T-cell (primary cell): ENCODE data around the gene STARD13. TPM values are rescaled to one million over a fixed set of nuclear protein-coding genes. Genes with fewer than 3 reads are reported as not detected.

ENCODE experiments used
- ATAC-seq, 4 experiments: fragments of 200-7000 bp in 3 of 4; fragments of 150-1000 bp in 1 of 4; cut with Tn5 transposase; replicated peaks in 1 of 4; 1 replicate in 3 of 4; 2 replicates in 1 of 4; pipeline ENCODE4 v1.10.0; 2021; ENCODE audit warnings: moderate library complexity in 3 of 4, mild to moderate bottlenecking in 2 of 4, moderate number of reproducible peaks in 1 of 4
- CTCF ChIA-PET, 2 donors: fragments of 300-600 bp; sonication (Branson Sonifier 250); formaldehyde crosslinking; loops; one replicate each; lab custom pipeline; 2022; ENCODE audit warnings: antibody characterized with exemption in 2 of 2; lab: Charles Lee
- POLR2A ChIA-PET, 2 donors: fragments of 300-600 bp; sonication (Branson Sonifier 250); formaldehyde crosslinking; loops; one replicate each; lab custom pipeline; 2022; ENCODE audit warnings: antibody characterized with exemption in 2 of 2; lab: Charles Lee
- DNase-seq, 35 experiments: peaks; one replicate each; pipeline versions ENCODE4 v3.0.0 to v3.0.0-alpha.2; 2013 to 2023
- H3K27ac ChIP-seq: one replicate; pipeline ENCODE4 v1.5.1; 2013; ENCODE audit warnings: low read length
- H3K27me3 ChIP-seq, 2 experiments: replicated peaks in 1 of 2; 1 replicate in 1 of 2; 2 replicates in 1 of 2; pipeline versions ENCODE4 v1.6.1 to v1.7.0; 2013; ENCODE audit warnings: low read length in 1 of 2, mixed read lengths in 1 of 2; ENCODE audit not compliant: control insufficient read depth in 2 of 2, insufficient read depth in 2 of 2; ENCODE audit errors: extremely low read depth in 1 of 2
- H3K36me3 ChIP-seq, 2 donors: 1 replicate in 1 of 2; 2 replicates in 1 of 2; pipeline versions ENCODE4 v1.6.1 to v1.7.0; 2013; ENCODE audit warnings: low read length in 1 of 2; ENCODE audit not compliant: control insufficient read depth in 2 of 2, insufficient read depth in 1 of 2; ENCODE audit errors: extremely low read depth in 1 of 2
- H3K4me1 ChIP-seq, 2 experiments: 1 replicate in 1 of 2; 2 replicates in 1 of 2; pipeline versions ENCODE4 v1.6.1 to v1.7.0; 2013; ENCODE audit warnings: low read length in 2 of 2, mixed read lengths in 1 of 2; ENCODE audit not compliant: insufficient read depth in 2 of 2, control insufficient read depth in 1 of 2; ENCODE audit errors: extremely low read depth in 1 of 2
- H3K4me3 ChIP-seq, 2 donors: 1 replicate in 1 of 2; 2 replicates in 1 of 2; pipeline versions ENCODE4 v1.5.1 to v1.7.0; 2013; ENCODE audit warnings: mild to moderate bottlenecking in 2 of 2, low read length in 1 of 2, moderate library complexity in 1 of 2; ENCODE audit not compliant: control insufficient read depth in 1 of 2; ENCODE audit errors: extremely low read depth in 1 of 2
- H3K9me3 ChIP-seq: 2 replicates; pipeline ENCODE4 v1.7.0; 2013
- H3K27ac Mint-ChIP-seq, 2 donors: one replicate each; pipeline ENCODE4 v1.8.0; 2020 to 2021; ENCODE audit warnings: mild to moderate bottlenecking in 2 of 2, mixed read lengths in 2 of 2
- H3K27me3 Mint-ChIP-seq, 2 donors: one replicate each; pipeline ENCODE4 v1.8.0; 2021 to 2022; ENCODE audit warnings: mixed read lengths in 2 of 2
- H3K36me3 Mint-ChIP-seq: one replicate; pipeline ENCODE4 v1.8.0; 2021; ENCODE audit warnings: mixed read lengths
- H3K4me1 Mint-ChIP-seq, 3 donors: one replicate each; pipeline ENCODE4 v1.8.0; 2020 to 2022; ENCODE audit warnings: mixed read lengths in 3 of 3, mild to moderate bottlenecking in 1 of 3
- H3K4me3 Mint-ChIP-seq, 3 donors: one replicate each; pipeline ENCODE4 v1.8.0; 2020 to 2022; ENCODE audit warnings: mild to moderate bottlenecking in 3 of 3, mixed read lengths in 3 of 3, moderate library complexity in 3 of 3
- H3K9me3 Mint-ChIP-seq, 3 donors: one replicate each; pipeline ENCODE4 v1.8.0; 2020 to 2022; ENCODE audit warnings: mixed read lengths in 3 of 3
- WGBS: methylation state at CpG from one replicate; pipeline ENCODE4 v1.1.5; 2013; ENCODE audit warnings: missing lambda C conversion rate; ENCODE audit not compliant: insufficient coverage; 5-methylcytosine and 5-hydroxymethylcytosine counted together
- total RNA-seq, 35 experiments: library from RNA in 6 of 35; stranded (reverse) in 6 of 35; fragments of 120-200 nt in 1 of 35; gene quantifications; one replicate each; pipeline versions ENCODE4 v1.2.1 to v1.2.4 and lab custom pipeline; 2013 to 2026

The STARD13 gene
- total RNA-seq, 5 donors from 2014 or later (not counting 1 experiment from before 2014, with no cell fraction given), result 0.39 to 0.53 (median 0.44) TPM; not detected in 2

DNA sequence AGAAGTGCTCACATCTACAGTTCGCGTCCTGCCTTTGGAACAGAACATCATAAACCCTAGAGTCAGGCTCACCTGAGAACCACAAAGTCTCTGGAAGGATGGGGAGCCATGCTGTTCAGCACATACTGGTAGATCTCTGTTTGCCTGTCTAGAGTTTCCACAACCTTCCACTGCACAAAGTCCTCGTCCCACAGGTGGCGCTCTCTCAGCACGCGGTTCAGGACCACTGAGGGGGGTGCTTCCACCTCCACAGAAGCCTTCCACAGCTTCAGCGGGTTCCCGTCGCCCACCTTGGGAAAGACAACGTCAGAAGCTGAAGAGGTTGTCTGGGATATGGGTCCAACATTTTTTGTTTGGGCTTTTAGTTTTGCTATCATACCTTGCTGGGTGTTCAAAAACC lies 175.8 kb downstream of the STARD13 start:
- DNase-seq (no peak), ATAC-seq (no peak)
- no peaks in the 10 kb centered on the region for H3K36me3 ChIP-seq
- peaks cover 0 to 17% of the 10 kb centered on the region in 2 experiments for H3K27me3 ChIP-seq
- ChIA-PET CTCF (no interaction called here), POLR2A (no interaction called here)
- Mint-ChIP-seq H3K27ac (no peak overlapping the region), H3K4me1 (no peaks in the 10 kb centered on the region), H3K27me3 (peaks cover 25 to 26% of the 10 kb centered on the region in 2 donors), H3K9me3 (no peaks in the 10 kb centered on the region), H3K36me3 (no peaks in the 10 kb centered on the region), H3K4me3 (no peak overlapping the region)
- 75% methylated on average over 2 of the region's 10 CpGs for WGBS
- no peak overlapping the region for H3K27ac ChIP-seq
- H3K9me3 ChIP-seq, result no peaks in the 10 kb centered on the region
- no peak overlapping the region for H3K4me3 ChIP-seq
- no peaks in the 10 kb centered on the region for H3K4me1 ChIP-seq

- peaks cover 0 to 17% of the 10 kb centered on the region in 2 experiments for H3K27me3 ChIP-seq
- no peaks in the 10 kb centered on the region for H3K36me3 ChIP-seq
- Mint-ChIP-seq H3K4me1 (no peaks in the 10 kb centered on the region), H3K36me3 (no peaks in the 10 kb centered on the region), H3K27me3 (peaks cover 25 to 29% of the 10 kb centered on the region in 2 donors), H3K4me3 (no peak overlapping the region), H3K27ac (no peak overlapping the region), H3K9me3 (no peaks in the 10 kb centered on the region)
- no peaks in the 10 kb centered on the region for H3K9me3 ChIP-seq
- POLR2A ChIA-PET, result no interaction called here
- ATAC-seq, result no peak
- 85% methylated on average over 2 of the region's 2 CpGs for WGBS
- DNase-seq, result no peak
- no peaks in the 10 kb centered on the region for H3K4me1 ChIP-seq
- CTCF ChIA-PET, result no interaction called here
- H3K27ac ChIP-seq, result no peak overlapping the region
- H3K4me3 ChIP-seq, result no peak overlapping the region
These were observed 176.3 kb downstream of the STARD13 start for GRCh38 chr13:33109271-33109697.

DNA sequence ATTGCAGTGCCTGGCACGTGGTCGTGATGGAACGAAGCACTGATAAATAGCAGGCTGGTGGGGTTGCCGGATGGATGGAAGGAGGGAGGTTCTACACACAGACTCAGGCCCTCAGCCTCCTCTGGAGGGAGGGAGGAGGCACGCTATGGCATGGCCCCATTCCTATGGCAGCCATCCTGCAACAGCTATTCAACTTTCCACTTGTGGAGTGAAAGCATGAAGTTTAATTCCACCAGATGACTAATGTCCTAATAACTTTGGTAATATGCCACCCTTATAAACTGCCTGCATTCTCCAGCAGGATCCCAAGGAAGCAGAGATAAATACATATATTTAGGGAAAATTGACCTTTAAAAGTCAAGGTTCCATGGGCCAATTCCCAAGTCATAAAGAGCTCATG lies 176.9 kb downstream of the STARD13 start:
- no peak for ATAC-seq
- H3K36me3 Mint-ChIP-seq, result no peaks in the 10 kb centered on the region
- H3K4me3 Mint-ChIP-seq, result no peak overlapping the region
- Histone ChIP-seq H3K36me3 (no peaks in the 10 kb centered on the region), H3K27me3 (peaks cover 0 to 17% of the 10 kb centered on the region in 2 experiments), H3K9me3 (no peaks in the 10 kb centered on the region), H3K4me1 (no peaks in the 10 kb centered on the region), H3K4me3 (no peak overlapping the region), H3K27ac (no peak overlapping the region)
- ChIA-PET POLR2A (no interaction called here), CTCF (no interaction called here)
- H3K27me3 Mint-ChIP-seq, result peaks cover 25 to 33% of the 10 kb centered on the region in 2 donors
- H3K27ac Mint-ChIP-seq, result no peak overlapping the region
- no peaks in the 10 kb centered on the region for H3K9me3 Mint-ChIP-seq
- no peaks in the 10 kb centered on the region for H3K4me1 Mint-ChIP-seq
- DNase-seq, result no peak
- WGBS, result no CpG with 5 or more reads among the region's 5 CpGs

DNA sequence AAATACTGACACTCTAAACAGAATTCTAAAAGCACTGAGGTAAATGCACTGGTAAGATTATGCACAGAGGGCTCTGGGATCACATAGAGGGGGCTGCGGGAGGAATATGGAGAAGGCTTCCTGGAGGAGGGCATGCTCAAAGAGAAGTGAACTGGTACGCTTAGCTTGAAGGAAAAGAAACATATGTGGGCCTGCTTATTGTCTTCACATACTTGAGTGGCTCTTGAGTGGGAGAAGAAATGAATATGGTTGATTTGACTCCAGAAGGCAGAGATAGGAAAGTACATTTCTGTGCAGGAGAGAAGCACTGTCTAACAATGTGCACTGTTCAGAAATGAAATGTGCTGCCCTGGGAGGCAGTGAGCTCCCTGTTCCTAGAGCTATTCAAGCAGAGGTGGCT lies 178.2 kb downstream of the STARD13 start:
- Mint-ChIP-seq H3K4me1 (no peaks in the 10 kb centered on the region), H3K27me3 (peaks cover 29 to 35% of the 10 kb centered on the region in 2 donors), H3K4me3 (no peak overlapping the region), H3K27ac (no peak overlapping the region), H3K36me3 (no peaks in the 10 kb centered on the region), H3K9me3 (no peaks in the 10 kb centered on the region)
- CTCF ChIA-PET, result no interaction called here
- H3K4me1 ChIP-seq, result no peaks in the 10 kb centered on the region
- ATAC-seq (no peak), DNase-seq (no peak)
- no peak overlapping the region for H3K4me3 ChIP-seq
- no peak overlapping the region for H3K27ac ChIP-seq
- H3K27me3 ChIP-seq, result peaks cover 0 to 11% of the 10 kb centered on the region in 2 experiments
- no peaks in the 10 kb centered on the region for H3K36me3 ChIP-seq
- WGBS, result 100% methylated on average over 2 of the region's 2 CpGs
- POLR2A ChIA-PET, result no interaction called here
- no peaks in the 10 kb centered on the region for H3K9me3 ChIP-seq

GRCh38 chr13:33106656-33107360 lies 178.7 kb downstream of the STARD13 start:
- Histone ChIP-seq H3K36me3 (no peaks in the 10 kb centered on the region), H3K27me3 (peaks cover 0 to 11% of the 10 kb centered on the region in 2 experiments), H3K4me1 (no peaks in the 10 kb centered on the region), H3K4me3 (no peak overlapping the region), H3K27ac (no peak overlapping the region), H3K9me3 (no peaks in the 10 kb centered on the region)
- Mint-ChIP-seq H3K27ac (no peak overlapping the region), H3K36me3 (no peaks in the 10 kb centered on the region), H3K27me3 (peaks cover 30 to 37% of the 10 kb centered on the region in 2 donors), H3K4me3 (no peak overlapping the region), H3K9me3 (no peaks in the 10 kb centered on the region), H3K4me1 (no peaks in the 10 kb centered on the region)
- WGBS, result 78% methylated on average over 5 of the region's 7 CpGs
- ChIA-PET CTCF (no interaction called here), POLR2A (no interaction called here)
- no peak for DNase-seq
- no peak for ATAC-seq

DNA sequence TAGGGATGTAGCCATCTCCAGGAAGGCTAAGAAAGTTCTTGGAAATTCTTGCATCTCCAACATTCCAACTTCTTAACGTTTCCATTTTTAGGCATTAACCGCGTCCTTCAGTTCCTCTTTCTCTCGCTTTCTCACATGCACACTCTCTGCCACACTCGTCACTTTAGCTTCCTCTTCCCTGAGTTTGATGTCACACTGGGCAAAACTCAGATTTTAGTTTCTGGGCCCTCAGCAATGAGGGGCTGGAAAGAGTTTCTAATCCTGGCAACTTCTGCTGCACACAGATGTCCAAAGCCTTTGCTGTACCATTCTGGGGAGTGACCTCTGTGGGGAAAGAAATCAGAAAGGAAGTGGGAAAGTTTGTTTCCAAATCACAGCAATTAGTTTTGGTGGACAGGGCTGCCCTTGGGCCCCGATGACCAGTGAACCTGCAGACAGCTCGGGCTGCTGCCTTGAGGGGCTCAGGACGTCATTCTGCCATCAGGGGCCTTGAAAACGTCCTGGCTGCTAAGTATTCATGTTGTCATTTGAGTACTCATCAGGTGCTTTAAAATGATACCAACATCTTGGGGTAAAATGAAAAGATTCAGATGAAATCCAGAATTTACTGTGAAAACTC lies 180.1 kb downstream of the STARD13 start:
- no peak overlapping the region for H3K4me3 ChIP-seq
- H3K9me3 ChIP-seq, result no peaks in the 10 kb centered on the region
- peaks cover 30 to 43% of the 10 kb centered on the region in 2 donors for H3K27me3 Mint-ChIP-seq
- H3K4me3 Mint-ChIP-seq, result no peak overlapping the region
- no peak overlapping the region for H3K27ac Mint-ChIP-seq
- H3K36me3 ChIP-seq, result no peaks in the 10 kb centered on the region
- peaks cover 0 to 11% of the 10 kb centered on the region in 2 experiments for H3K27me3 ChIP-seq
- H3K27ac ChIP-seq, result no peak overlapping the region
- ATAC-seq, result no peak
- no peak for DNase-seq
- POLR2A ChIA-PET, result no interaction called here
- H3K36me3 Mint-ChIP-seq, result no peaks in the 10 kb centered on the region
- WGBS, result 45% methylated on average over 9 of the region's 9 CpGs
- CTCF ChIA-PET, result no interaction called here
- no peaks in the 10 kb centered on the region for H3K4me1 ChIP-seq
- H3K4me1 Mint-ChIP-seq, result no peaks in the 10 kb centered on the region
- no peaks in the 10 kb centered on the region for H3K9me3 Mint-ChIP-seq
